CD4-positive, alpha-beta T cell (primary cell): ENCODE measurements around the gene TNFRSF13B. TPM values are rescaled to one million over a fixed set of nuclear protein-coding genes. Genes with fewer than 3 reads are reported as not detected.

ENCODE experiments used
- ATAC-seq: fragments of 200-7000 bp; cut with Tn5 transposase; one replicate; pipeline ENCODE4 v1.10.0; 2022; ENCODE audit warnings: mild to moderate bottlenecking; ENCODE audit not compliant: poor library complexity
- CTCF ChIA-PET: fragments of 350-600 bp; sonication (Branson Sonifier 250); formaldehyde crosslinking; loops from one replicate; lab custom pipeline; 2021; ENCODE audit warnings: antibody characterized with exemption, inconsistent platforms; lab: Charles Lee
- POLR2A ChIA-PET: fragments of 350-600 bp; sonication (Branson Sonifier 250); formaldehyde crosslinking; loops from one replicate; lab custom pipeline; 2021; ENCODE audit warnings: antibody characterized with exemption, inconsistent platforms; lab: Charles Lee
- DNase-seq, 14 experiments: peaks; one replicate each; pipeline ENCODE4 v3.0.0-alpha.2; 2013 to 2020; ENCODE audit warnings: mixed read lengths in 2 of 14
- H3K27ac ChIP-seq, 2 donors: one replicate each; pipeline versions ENCODE4 v1.5.1 to v1.7.0; 2013; ENCODE audit warnings: low read length in 2 of 2, low read depth in 1 of 2, mild to moderate bottlenecking in 1 of 2
- H3K27me3 ChIP-seq, 2 experiments: 1 replicate in 1 of 2; 2 replicates in 1 of 2; pipeline versions ENCODE4 v1.6.1 to v1.7.0; 2013; ENCODE audit warnings: low read length in 2 of 2, control low read depth in 1 of 2, mild to moderate bottlenecking in 1 of 2, moderate library complexity in 1 of 2; ENCODE audit not compliant: insufficient read depth in 2 of 2, control insufficient read depth in 1 of 2
- H3K36me3 ChIP-seq: one replicate; pipeline ENCODE4 v1.6.1; 2013; ENCODE audit warnings: low read length, control low read depth; ENCODE audit not compliant: insufficient read depth
- H3K4me1 ChIP-seq: one replicate; pipeline ENCODE4 v1.6.1; 2013; ENCODE audit warnings: low read length, control low read depth; ENCODE audit not compliant: insufficient read depth
- H3K4me3 ChIP-seq: one replicate; pipeline ENCODE4 v1.5.1; 2013; ENCODE audit warnings: mild to moderate bottlenecking, low read length, moderate library complexity
- H3K9me3 ChIP-seq, 2 experiments: 1 replicate in 1 of 2; 2 replicates in 1 of 2; pipeline versions ENCODE4 v1.6.1 to v1.7.0; 2013; ENCODE audit warnings: low read length in 2 of 2, mild to moderate bottlenecking in 2 of 2, control low read depth in 1 of 2, moderate library complexity in 1 of 2; ENCODE audit not compliant: control insufficient read depth in 1 of 2, insufficient read depth in 1 of 2
- H3K27ac Mint-ChIP-seq: one replicate; pipeline ENCODE4 v1.8.0; 2020; ENCODE audit warnings: mixed read lengths
- H3K27me3 Mint-ChIP-seq: one replicate; pipeline ENCODE4 v1.8.0; 2021; ENCODE audit warnings: mixed read lengths
- H3K36me3 Mint-ChIP-seq: one replicate; pipeline ENCODE4 v1.8.0; 2021; ENCODE audit warnings: low read depth, mixed read lengths
- H3K4me1 Mint-ChIP-seq: one replicate; pipeline ENCODE4 v1.8.0; 2021; ENCODE audit warnings: low read depth, mixed read lengths
- H3K4me3 Mint-ChIP-seq: one replicate; pipeline ENCODE4 v1.8.0; 2020; ENCODE audit warnings: mild to moderate bottlenecking, mixed read lengths
- H3K9me3 Mint-ChIP-seq: one replicate; pipeline ENCODE4 v1.8.0; 2020; ENCODE audit warnings: mixed read lengths
- intact Hi-C, 2 experiments: fragments of 100-400 bp; cut with DNase I in 1 of 2; cut with micrococcal nuclease in 1 of 2; formaldehyde crosslinking; loops; one replicate each; pipeline versions ENCODE4 v1.15.1 to v1.9.0; 2023 to 2025; cut with DNase I, micrococcal nuclease
- total RNA-seq, 174 experiments: library from RNA in 2 of 174; stranded (reverse) in 2 of 174; gene quantifications; one replicate each; pipeline ENCODE4 v1.2.3 and lab custom pipeline; 2021 to 2026
- TF ChIP-seq, protein P1 (sequence below): fragments of 200-600 bp; IDR thresholded peaks from one replicate; pipeline ENCODE4 v1.8.0; 2022; ENCODE audit warnings: antibody characterized with exemption, mild to moderate bottlenecking

The TNFRSF13B gene
- total RNA-seq, 2 experiments from 2014 or later = not detected

DNA sequence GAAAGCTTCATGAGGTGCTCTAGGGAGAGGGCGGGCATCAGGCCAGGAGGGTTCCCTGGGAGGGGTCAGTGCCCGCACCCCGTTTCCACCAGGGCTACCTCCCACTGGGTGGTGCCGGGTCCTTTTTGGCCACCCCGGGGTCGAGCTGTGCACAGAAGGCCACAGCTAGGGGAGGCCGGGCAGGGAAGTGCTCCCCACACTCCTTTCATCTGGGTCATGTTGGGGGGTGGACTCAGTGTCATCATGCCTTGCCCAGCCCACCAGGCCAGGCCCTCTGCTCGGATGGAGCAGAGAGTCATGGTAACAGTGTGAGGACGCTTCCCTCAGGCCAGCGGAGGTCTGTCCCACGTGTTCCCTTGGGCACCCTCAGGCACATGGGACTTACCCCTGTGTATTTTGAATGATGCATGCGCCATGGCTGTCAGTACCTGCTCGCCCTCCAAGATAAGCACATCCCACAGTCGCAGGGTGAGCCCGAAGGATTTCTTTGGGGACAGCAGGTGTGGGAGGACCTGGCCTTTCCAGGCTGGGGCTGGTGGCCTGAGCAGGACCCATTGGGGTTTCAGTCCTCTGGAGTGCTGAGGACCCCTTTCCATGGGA is 46.4 kb downstream of the TNFRSF13B start:
- no peaks in the 10 kb centered on the region for H3K27me3 Mint-ChIP-seq
- Histone ChIP-seq H3K36me3 (no peaks in the 10 kb centered on the region), H3K4me3 (no peak overlapping the region), H3K9me3 (no peaks in the 10 kb centered on the region), H3K27ac (no peak overlapping the region), H3K4me1 (peaks cover 9% of the 10 kb centered on the region), H3K27me3 (no peaks in the 10 kb centered on the region)
- intact Hi-C loops = no loop called here
- ATAC-seq (no peak), DNase-seq (peak in 1 of 14 experiments; percentile 8)
- no peak overlapping the region for H3K27ac Mint-ChIP-seq
- no peaks in the 10 kb centered on the region for H3K9me3 Mint-ChIP-seq
- H3K36me3 Mint-ChIP-seq = no peaks in the 10 kb centered on the region
- ChIA-PET CTCF (no interaction called here), POLR2A (no interaction called here)
- no peak overlapping the region for H3K4me3 Mint-ChIP-seq
- peaks cover 12% of the 10 kb centered on the region for H3K4me1 Mint-ChIP-seq
- TF ChIP-seq, protein P1, sequence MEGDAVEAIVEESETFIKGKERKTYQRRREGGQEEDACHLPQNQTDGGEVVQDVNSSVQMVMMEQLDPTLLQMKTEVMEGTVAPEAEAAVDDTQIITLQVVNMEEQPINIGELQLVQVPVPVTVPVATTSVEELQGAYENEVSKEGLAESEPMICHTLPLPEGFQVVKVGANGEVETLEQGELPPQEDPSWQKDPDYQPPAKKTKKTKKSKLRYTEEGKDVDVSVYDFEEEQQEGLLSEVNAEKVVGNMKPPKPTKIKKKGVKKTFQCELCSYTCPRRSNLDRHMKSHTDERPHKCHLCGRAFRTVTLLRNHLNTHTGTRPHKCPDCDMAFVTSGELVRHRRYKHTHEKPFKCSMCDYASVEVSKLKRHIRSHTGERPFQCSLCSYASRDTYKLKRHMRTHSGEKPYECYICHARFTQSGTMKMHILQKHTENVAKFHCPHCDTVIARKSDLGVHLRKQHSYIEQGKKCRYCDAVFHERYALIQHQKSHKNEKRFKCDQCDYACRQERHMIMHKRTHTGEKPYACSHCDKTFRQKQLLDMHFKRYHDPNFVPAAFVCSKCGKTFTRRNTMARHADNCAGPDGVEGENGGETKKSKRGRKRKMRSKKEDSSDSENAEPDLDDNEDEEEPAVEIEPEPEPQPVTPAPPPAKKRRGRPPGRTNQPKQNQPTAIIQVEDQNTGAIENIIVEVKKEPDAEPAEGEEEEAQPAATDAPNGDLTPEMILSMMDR = no peak

DNA sequence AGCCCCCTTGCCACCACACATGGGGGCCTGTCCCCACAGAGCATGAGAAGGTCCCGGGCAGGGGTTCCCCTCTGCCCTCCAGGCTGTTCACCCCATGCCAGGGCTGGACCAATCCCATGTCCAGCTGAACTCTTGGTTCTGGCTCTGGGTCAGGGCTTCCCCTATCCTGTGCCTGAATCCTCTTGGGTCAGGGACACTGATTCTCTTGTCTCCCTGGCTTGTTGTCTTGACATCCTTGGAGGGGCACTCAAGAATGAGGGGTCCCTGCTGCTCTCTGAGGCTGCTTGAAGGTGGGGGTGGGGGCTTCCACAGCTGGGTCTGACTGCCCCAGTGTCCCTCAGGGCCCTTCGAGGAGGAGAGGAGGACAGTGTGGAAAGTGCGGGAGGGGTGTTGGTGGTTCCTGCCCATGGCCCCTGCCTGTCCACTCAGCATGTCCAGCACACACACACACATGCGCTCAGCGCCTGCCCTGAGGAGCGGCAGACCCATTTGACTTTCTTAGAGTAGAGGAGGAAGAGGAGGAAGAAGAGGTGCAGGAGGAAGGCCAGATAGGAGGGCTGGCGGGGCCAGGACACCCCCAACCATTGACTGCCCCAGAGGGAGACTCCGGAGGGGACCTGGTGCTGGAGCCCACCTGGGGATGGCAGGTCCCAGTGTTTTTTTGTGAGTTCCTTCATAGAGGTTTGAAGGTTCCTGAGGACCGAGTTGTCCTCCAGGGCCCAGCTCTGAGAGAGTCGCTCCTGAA is 47.0 kb downstream of the TNFRSF13B start:
- Mint-ChIP-seq H3K27ac (no peak overlapping the region), H3K4me1 (peaks cover 12% of the 10 kb centered on the region), H3K36me3 (no peaks in the 10 kb centered on the region), H3K4me3 (no peak overlapping the region), H3K27me3 (no peaks in the 10 kb centered on the region), H3K9me3 (no peaks in the 10 kb centered on the region)
- TF ChIP-seq, protein P1 = no peak
- no peaks in the 10 kb centered on the region for H3K9me3 ChIP-seq
- ChIA-PET POLR2A (no interaction called here), CTCF (no interaction called here)
- intact Hi-C loops = loop anchor here in 1 of 2 experiments (5.0 kb wide), 1 partner anchor 62 kb away; no protein-coding TSS in a partner anchor
- no peaks in the 10 kb centered on the region for H3K27me3 ChIP-seq
- no peak overlapping the region for H3K27ac ChIP-seq
- H3K4me3 ChIP-seq = no peak overlapping the region
- peaks cover 9% of the 10 kb centered on the region for H3K4me1 ChIP-seq
- no peaks in the 10 kb centered on the region for H3K36me3 ChIP-seq
- peak in 1 of 14 experiments; percentile 6 for DNase-seq
- ATAC-seq = no peak

DNA sequence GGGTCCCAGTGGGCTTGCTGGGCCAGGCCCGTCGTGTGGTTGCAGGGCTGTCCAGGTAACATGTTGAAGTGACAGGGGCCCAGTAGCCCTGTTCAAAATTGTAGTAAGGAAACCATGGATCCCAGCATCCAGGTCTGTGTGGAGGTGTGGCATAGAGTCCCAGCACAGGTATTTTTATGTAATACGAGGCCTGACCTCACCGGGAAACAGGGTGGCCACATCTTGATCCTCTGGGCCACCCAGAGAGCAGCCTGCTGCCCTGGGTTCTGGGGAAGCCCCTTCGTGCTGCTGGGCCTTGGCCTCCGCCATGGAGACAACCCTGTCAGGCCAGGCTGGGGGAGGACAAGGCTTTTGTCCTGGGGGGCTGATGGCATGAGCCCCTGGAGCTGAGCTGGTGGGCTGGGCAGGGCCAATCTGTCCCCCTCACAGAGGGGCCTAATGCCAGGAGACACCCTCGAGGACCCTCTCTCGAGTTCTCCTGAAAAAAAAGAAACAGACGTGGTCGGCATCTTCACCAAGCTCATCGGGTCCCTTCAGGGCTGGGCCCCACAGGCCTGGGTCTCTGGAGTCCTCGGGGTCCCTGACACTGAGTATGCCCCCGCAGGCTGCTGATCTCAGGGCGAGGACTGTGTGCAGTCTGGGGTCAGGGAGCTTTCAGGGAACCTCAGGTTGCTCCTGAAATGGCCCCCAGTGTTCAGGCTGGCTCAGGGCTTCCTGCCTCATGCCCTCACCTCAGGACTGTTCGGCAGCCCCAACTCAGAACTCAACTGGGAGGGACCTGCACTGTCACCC is 47.8 kb downstream of the TNFRSF13B start:
- Mint-ChIP-seq H3K4me3 (no peak overlapping the region), H3K36me3 (no peaks in the 10 kb centered on the region), H3K9me3 (no peaks in the 10 kb centered on the region), H3K4me1 (peaks cover 6% of the 10 kb centered on the region), H3K27me3 (no peaks in the 10 kb centered on the region), H3K27ac (no peak overlapping the region)
- ATAC-seq (no peak), DNase-seq (peak in 1 of 14 experiments; percentile 27)
- no peak overlapping the region for H3K27ac ChIP-seq
- peaks cover 6% of the 10 kb centered on the region for H3K4me1 ChIP-seq
- POLR2A ChIA-PET = no interaction called here
- no peaks in the 10 kb centered on the region for H3K36me3 ChIP-seq
- intact Hi-C loops = loop anchor here (2.0 to 5.0 kb wide), 2 partner anchors 63 to 67 kb away; no protein-coding TSS in a partner anchor
- no peak overlapping the region for H3K4me3 ChIP-seq
- no peaks in the 10 kb centered on the region for H3K27me3 ChIP-seq
- TF ChIP-seq, protein P1 = no peak
- CTCF ChIA-PET = no interaction called here
- no peaks in the 10 kb centered on the region for H3K9me3 ChIP-seq
